Activated CD8-positive, alpha-beta memory T cell treated with anti-CD3 and anti-CD28 coated beads, Interleukin-2, amount 50 U/mL, for 1 hour (primary cell): Measurements from ENCODE around the gene RALB.
"Not testable (repeated sequence)": the region's sequence is repeated elsewhere in the genome, so short reads cannot be mapped to it uniquely, and the experiment has no call there.

ENCODE experiments used
- DNase-seq: peaks from one replicate; pipeline ENCODE4 v3.0.0-alpha.2; 2020; ENCODE audit errors: extremely low read depth

The RALB gene

DNA sequence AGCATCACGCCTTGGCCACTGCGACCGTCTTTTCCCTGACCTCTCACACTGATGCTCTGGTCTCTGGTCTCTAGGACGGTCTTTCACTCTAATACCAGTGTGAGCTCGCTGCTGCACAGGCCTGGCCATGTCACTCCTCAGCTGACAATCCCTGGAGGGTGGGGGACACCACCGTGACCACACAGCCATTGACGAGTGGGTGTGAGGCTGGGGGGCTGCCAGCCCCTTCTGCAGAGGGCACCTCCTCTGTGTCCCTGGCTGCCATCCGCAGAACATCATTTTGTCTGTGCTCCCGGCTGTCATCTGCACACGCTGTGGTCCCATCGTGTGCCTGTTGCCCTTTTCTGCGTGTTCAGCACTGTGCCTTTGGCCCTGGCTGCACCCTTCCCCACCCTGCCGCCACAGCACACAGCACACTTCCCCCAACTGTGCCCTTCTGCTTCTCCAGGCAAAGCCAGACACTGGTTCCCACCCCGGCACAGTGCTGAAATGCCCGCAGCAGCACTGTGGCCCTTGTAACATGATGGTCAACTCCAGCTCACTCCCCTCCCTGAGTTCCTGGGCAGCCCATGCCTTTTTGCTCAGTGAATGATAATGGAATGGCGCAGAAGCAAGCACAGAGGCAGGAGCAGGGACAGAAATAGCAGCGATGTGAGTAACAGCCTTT, 62.8 kb downstream of the RALB start:
- DNase-seq = no peak

DNA sequence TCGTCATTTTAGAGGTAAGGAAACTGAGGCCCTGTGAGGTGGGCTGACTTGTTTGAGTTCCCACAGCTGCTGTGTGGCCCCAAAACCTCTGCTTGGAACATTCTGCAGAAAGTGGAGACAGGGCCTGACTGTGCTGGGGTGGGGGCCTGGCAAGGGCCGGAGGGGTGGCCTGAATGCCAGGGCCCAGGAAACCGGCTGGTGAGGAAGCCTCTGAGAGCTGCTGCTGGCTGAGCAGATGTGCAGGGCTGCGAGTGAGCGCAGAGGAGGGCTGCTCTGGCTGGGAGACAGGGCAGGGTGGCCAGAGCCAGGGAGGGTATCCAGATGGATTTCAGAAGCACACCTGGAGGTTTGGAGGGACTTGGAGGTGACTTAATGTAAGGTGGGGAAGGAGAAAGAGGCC, 63.4 kb downstream of the RALB start:
- DNase-seq = no peak

DNA sequence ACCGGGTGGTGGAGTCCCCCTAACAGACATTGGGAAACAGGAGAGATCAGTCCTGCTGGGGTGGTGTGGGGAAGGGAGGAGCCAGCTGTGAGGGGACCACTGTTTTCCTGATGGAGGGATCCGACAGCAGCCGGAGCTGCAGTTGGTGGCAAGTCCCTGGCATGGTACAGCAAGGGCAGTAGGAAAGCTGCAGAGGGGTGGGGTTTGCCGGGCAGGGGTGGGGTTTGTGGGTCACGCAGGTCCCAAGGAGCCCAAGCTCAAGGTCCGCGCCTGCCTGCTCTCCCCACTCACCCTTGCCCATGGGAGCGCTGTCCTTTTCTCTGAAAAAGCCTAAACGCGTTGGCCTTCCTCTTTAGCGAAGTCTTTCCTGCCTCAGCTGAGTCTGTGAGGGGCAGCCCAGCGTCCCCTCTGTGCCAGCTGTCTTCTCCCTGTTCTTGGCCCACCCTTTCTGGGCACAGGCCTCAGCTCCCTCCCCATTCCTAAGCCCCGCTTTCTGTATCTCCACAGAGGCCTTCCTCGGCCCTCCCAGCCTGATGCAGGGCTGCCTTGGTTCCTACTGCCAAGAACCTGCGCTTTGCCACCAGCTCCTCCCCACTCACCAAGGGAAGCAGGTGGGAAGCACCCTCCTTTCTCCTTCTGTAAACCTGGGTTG, 64.0 kb downstream of the RALB start:
- DNase-seq = no peak

DNA sequence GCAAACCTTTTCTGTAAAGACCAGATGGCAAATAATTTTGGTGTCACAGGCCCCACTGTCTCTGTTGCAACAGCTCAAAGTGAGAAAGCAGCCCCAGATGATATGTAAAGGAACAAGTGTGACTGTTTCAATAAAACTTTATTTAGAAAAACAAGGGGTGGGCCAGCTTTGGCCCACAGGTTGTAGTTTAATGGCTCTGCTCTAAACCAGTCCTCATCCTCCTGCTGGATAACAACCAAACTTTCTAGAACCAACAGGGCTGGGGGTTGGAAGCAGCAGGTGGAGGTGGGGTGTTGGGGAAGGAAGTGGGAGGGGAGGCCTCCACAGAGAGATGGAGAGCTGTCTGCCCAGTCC, 64.5 kb downstream of the RALB start:
- DNase-seq = no peak

DNA sequence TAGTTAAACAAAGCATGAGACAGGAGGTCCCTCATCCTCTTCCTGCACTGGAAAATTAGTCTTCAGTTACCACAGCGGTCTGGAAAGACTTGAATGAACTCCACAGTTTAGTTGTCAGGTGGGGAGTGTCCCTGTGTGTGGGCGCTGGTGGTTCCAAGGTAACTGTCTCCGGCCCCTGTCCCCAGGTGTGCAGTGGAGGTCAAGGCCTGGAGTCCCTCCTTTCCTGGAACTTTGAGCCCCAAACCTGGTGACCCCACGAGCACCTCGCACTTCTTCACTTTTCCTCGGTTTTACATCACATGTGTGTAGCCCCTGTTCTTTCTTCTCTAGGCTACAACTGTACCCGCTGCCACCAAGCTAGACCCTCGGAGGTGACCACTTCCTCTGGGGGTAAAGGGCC, 65.3 kb downstream of the RALB start:
- DNase-seq = no peak

DNA sequence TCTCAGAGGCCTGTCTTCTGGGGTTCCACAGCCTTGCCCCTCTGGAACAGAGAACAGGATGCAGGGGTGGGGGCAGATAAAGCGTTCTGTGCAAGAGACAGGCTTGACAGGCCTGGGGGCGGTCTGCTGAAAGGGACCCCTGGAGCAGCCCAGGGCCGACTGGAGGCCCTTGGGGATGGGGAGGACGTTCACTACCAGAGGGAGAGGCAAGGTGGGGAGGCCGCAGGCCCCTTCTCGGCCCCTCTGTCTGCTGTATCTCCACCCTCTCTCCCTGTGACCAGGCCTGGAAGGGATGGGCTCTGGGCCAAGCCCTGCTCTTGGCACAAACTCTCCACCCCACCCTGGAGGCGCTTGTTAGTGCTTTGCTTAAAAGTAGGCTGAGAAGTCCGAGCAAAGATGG, 66.0 kb downstream of the RALB start:
- DNase-seq = no peak

DNA sequence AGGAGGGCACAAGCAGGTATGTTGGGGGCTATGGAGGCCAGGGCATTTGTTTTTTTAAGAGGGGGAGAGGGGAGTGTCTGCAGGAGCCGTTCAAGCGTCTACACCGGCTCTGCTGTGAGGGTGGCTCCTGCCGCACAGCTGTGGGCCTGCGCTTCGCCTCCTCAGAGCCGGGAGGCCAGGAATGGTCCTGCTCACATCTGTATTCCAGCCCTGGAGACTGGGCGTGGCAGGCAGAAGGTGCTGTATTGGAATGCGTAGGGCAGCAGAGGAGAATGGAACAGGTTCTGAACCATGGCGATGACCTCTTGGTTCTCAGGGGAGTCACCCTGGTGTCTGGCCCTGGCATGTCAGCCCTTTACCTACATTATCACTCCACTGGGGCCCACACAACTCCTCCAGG, 66.5 kb downstream of the RALB start:
- no peak for DNase-seq

DNA sequence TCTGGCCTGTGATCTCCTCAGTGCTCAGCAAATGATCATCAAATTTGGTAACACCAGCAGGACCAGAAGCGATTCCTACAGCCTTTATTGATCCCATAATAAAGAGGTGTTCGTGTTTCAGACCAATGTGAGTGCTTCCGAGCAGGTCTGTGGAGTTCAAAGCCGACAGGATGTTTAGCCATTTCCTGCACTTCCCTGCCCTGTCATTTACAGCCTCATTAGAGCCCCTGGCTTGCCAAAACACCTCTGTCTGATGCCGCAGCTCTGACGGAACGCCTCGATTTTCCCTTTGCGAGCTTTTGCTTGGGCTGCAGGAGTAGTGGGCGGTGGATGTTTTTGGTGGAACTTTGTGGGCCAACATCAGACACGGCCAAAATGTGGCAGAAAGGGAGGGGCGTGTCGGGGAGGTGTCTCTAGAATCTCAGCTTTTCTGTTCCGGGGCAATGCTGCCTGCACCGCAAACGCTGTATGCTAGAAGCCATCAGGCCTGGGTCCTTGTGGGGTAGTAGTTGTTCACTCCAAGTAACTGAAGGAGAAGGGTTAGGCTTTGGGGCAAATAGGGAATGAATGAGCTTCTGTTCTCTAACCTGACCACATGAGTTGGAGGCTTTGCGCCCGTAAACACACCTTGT, 67.2 kb downstream of the RALB start:
- DNase-seq = no peak

DNA sequence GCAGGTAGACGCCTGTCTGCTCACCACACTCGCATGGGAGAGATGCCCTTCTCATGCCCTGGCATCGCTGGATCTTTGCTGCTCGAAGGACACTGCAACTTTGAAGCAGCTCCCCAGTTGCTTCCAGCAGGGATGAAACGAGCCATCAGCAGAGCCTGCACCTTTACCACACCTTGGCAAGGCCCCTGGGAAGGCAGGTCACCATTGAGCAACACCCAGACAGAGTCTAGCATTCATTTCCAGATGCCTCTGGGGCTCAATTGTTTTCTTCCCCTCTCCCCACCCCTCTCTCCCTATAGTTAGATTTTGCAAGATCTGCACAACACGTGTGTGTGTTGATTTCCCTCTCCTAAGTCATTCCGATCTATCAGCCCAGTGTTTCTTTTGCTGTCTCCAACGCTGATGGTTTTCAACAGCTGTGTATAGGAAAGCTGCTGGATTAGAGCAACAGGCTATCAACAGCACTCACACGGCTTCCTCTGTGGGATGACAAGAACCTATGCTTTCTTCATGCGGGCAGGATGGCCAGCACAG, 67.7 kb downstream of the RALB start:
- no peak for DNase-seq

DNA sequence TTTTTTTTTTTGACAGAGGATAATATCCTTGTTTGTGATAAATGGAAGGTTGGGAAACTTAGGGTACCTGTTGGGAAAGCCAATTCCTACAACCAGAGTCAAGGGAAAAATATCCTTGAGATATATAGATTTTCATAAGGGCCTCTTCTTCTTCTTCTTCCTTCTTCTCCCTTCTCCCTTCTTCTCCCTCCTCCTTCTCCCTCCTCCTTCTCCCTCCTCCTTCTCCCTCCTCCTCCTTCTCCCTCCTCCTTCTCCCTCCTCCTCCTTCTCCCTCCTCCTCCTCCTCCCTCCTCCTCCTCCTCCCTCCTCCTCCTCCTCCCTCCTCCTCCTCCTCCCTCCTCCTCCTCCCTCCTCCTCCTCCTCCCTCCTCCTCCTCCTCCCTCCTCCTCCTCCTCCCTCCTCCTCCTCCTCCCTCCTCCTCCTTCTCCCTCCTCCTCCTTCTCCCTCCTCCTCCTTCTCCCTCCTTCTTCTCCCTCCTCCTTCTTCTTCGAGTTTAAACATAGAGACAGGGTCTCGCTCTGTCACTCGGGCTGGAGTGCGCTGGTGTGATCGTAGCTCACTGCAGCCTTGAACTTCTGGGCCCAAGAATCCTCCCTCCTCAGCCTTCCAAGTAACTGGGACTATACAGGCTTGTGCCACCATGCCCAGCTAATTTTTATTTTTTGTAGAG, 68.4 kb downstream of the RALB start:
- DNase-seq = not testable (repeated sequence)

DNA sequence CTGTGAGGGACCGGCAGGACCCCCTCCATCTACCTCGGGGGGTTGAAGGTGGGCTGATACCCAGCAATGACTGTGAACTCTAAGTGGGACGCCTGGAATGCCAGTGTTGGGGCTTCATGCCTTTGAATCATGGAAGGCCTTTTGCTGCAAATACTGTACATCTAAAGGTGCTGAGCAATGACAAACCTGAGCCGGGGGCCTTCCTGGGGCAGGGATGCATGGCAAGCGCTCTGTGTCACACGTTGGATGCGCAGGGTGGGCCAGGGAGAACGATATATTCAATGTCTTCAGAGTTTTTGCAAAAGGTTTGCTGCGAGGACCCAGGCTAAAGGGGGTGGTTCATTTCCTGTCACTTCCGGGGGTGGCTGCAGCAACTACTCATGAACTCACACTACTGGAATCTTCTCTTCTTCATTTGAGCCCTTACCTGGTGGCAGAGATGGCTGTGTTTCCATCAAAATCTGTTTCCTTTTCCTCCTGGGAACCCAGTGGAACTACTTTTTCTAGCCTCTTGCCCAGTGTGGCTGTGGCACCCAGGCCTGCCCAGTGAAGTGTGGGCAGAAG, 69.2 kb downstream of the RALB start:
- no peak for DNase-seq

DNA sequence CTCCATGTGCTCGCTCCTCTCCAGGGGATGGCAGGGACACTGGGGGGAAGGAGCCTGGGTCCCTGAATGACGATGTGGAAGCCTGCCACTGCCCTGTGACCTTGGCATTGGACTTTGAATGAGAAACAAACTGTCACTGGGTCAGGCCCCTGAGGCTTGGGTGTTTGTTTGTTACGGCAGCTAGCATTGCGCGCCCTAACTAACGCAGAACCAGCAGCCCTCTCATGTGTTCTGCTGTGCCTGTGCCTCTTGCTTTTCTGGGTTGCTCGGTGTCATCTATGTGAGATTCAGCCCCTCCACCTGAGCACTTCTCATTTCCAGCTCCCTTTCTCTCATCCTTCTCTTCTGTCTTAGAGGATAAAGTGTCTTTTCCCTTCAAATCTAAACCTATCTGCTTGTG, 69.7 kb downstream of the RALB start:
- no peak for DNase-seq

DNA sequence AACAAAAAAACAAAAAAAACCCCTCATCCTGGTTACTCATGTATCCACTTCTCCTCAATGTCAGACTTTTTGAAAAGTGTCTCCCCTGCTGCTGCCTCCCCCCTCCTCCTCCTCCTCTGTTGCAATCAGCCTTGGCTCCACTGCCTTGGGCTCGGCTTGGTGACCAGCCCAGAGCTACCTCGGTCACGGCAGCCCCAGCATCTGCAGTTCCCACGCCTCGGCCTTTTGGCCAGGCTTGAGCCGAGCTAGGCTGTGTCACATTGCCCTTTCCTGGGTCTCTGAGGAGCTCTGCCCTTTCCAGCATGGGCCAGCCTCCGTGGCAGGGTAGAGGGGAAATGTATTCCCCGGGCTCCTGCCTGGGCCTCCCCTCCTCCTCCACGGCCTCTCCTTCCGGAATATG, 70.6 kb downstream of the RALB start:
- DNase-seq = no peak

DNA sequence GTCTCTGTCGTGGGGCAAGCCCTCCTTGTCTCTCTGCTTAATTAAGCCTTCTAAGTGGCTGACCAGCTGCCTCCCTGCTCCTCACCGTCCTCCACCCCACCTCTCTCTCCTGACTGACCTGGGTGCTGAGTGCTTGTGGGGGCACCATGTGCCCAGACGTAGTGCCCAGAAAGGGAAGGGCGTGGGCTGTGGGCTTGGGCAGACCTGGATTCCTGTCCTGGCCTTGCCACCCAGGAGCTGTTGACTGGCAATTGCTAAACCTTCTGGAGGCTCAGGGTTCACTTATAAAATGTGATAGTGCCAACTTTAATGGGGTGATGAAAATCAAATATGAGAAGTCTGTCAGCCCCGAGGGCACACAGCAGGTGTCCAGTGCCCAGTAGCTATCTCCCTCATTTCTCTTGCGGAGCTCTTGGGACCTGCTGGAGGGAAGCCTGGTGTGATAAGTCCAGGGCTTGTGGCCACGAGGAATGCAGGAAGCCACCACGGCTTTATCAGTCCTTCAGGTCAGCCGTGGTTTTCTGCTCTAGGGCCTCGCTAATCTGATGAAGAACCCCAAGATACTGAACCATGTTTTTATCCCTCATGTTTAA, 71.3 kb downstream of the RALB start:
- no peak for DNase-seq

DNA sequence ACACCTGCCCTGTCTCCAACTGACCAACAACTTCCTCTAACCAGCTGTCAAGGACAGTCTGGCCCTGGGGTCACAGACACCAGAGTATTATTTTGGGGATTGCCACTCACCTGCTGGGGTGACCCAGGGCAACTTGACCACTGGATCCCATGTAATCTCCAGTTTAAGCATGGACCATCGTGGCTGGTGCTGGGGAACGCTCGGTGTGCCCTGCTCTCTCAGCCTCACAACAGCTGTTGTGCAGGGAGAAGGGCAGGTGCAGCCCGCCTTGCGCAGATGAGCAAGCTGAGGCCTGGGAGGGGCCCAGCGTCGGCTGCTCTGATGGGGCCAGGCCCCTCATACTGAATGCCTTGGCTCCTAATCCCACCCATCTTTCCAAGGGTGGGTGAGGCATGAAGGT, 72.3 kb downstream of the RALB start:
- DNase-seq = no peak

DNA sequence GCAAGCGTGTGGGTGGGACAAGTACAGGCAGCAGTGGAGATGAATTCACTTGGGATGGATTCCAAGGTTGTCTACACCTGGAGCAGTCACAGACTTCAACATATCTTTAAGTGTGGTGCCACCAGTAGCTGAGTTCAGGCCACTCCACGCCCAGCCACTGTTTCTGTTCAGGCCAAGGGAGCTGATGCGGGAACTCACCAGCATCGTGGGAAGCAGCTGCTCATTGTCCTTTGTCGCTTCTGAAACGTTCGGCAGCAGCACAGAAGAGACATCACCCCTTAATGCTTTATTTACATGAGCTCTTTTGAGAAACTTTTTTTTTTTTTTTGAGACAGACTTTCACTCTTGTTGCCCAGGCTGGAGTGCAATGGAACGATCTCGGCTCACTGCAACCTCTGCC, 73.4 kb downstream of the RALB start:
- DNase-seq = no peak

DNA sequence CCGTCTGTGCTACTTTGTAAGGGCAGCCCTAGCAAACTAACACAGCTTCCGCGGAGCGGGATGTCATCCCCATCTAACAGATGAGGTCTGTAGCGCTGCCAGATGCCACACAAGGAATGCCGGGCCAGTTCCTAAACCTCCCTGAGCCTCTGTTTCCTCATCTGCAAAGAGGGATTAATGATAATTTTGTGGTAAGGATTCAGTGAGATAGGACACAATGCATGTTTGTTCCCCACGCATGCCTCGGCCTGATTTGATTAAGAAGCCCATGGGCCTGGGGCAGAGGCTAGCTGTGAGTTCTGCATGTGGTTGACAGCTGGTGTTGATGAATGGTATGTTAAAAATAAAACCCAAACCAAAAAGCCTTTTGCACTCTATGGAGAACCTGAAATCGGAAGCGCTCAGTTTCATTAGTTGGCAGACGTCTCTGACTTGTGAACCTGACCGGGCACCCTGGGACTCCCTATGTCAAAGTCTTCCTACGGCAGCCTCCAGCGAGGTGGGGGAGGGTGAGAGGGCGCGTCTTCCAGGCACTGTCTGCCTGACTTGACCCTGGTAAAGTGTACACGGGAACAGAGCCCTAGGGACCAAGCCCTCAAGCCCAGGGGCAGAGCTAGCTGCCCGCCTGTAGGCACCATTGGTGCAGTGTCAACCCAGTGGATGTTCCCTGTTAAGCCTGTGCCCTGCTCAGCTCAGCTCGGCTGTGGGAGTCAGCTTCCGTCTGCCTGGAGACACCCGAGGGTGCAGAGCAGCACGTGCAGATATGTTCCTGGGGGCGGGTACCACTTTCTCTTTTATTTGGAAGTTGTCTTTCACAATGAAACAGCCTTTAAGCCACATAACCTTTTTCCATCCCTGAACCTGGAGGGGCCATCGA, 78.5 kb downstream of the RALB start:
- no peak for DNase-seq

DNA sequence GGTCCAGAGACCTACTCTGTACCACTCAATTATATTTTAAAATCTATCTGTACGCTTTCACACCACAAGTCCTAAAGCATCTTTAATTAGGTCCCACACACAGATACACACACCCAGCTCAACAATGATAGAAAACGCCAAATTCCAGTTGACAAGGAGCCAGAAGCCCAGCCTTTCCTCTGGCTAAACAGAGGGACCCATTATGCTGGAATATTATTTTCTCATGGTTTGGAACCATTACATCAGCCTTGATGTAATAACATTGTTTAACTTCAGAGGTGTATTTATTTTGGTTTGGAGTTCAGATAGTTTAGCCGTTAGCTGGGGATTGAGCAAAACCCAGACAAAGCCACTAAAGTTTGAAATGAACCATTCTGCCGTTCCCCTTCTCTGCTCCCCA, 79.3 kb downstream of the RALB start:
- no peak for DNase-seq

DNA sequence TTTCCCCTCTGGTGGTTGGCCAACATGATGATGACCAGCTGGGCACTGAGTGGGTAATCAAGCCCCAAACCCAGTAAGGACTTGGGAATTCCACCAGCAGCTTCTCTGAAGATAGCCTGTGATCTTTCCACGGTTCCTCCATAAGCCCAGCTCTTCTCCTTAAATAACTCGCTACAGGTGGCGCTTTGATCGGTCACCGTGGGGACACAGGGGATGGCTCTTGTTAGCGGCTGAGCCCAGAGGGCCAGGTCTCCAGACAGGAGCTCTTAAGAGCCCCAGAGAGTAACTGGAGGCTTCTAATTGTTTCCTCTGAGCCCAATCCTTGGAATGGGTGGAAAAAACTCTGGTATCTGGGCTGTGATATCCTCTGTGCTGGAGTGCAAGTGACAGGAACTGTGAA, 79.7 kb downstream of the RALB start:
- DNase-seq = no peak

DNA sequence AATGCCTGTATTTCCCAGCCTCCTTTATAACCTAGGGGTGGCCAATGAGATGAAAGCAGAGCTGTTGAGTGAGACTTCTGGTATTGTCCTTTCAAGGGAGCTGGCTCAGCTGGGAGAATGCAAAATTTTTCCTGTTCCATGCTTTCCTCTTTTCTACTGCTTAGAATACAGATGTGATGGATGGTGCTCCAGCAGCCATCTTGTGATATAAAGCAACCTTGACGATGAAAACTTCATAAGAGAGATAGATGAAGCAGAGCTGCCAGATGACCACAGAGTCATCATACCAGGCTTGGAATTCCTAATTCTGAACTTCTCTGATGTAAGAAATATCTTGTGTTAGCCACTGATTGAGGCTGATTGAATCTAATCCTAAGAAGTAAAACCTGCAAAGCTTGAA, 81.4 kb downstream of the RALB start:
- DNase-seq = no peak

DNA sequence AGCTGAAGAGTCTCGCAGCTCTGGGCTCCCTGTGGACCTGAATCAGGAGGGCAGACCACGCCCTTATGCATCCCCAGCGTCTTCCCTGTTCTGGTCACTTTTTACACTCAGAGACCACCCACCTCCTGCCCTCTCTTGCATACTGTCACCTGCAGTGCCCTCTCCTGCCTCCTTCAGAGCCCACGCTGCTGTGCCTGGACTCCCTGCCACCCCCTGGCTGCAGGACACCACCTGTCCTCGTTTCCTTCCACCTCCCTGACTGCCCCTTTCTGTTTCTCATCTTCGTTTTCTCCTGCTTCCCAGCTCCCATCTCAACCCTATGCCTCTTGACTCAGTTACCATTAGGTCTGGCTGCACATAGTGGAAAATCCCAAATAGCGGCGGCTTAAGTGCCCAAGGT, 84.1 kb downstream of the RALB start:
- no peak for DNase-seq
